GM12864 (cell line): ENCODE data around the gene SUMO3.

Source experiments
- DNase-seq: peaks from one replicate; pipeline ENCODE4 v3.0.0-alpha.2; 2011; ENCODE audit warnings: low read depth
- H3K4me3 ChIP-seq: 2 replicates; pipeline ENCODE4 v1.5.1; 2011; ENCODE audit warnings: mild to moderate bottlenecking, low read depth, low read length, control low read depth
- TF ChIP-seq, protein P1 (sequence below): IDR thresholded peaks from 2 replicates; pipeline ENCODE4 v1.5.1; 2011; ENCODE audit warnings: low read depth, mild to moderate bottlenecking, moderate library complexity, low read length, control low read depth, inconsistent platforms; ENCODE audit errors: missing control alignments

Gene SUMO3

DNA sequence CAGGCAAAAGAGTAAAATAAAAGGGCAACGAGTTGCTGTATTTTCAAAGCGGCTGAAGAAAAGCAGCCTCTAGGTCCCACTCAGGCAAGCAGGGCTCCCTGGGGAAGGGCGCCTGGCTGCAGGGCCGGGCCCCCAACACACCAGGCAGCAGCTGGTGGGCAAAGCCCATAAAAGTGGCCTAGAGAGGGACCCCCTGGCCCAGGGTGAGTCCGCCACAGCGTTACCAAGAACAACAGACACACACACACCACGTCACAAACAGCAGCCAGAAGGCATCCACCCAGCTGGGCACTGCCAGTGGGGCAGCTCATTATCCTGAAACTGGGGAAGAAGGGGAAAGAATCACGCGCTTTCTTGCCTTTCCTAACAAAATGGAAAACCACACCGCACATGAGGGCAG is 4.7 kb downstream of the SUMO3 start:
- no peak for DNase-seq
- H3K4me3 ChIP-seq: no peak overlapping the region
- TF ChIP-seq, protein P1, sequence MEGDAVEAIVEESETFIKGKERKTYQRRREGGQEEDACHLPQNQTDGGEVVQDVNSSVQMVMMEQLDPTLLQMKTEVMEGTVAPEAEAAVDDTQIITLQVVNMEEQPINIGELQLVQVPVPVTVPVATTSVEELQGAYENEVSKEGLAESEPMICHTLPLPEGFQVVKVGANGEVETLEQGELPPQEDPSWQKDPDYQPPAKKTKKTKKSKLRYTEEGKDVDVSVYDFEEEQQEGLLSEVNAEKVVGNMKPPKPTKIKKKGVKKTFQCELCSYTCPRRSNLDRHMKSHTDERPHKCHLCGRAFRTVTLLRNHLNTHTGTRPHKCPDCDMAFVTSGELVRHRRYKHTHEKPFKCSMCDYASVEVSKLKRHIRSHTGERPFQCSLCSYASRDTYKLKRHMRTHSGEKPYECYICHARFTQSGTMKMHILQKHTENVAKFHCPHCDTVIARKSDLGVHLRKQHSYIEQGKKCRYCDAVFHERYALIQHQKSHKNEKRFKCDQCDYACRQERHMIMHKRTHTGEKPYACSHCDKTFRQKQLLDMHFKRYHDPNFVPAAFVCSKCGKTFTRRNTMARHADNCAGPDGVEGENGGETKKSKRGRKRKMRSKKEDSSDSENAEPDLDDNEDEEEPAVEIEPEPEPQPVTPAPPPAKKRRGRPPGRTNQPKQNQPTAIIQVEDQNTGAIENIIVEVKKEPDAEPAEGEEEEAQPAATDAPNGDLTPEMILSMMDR: no peak

DNA sequence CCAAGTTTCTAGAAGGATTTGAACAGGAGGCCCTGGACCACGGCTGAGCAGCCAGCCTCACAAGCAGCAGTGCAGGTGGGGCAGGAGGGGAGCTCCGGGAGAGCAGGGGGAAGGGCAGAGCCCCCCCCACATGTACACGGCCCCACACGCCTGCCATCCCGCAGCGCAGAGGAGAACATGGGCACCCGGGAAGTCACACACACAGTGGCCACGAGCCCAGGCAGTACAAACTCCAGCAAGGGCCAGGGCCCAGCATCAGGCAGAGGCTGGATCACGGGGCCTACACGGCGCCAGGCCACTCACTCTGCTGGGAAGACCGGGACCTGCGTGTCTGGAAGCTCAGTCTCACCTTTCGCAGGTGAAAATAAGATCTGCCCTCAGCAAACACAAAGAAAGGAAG is 5.2 kb downstream of the SUMO3 start:
- H3K4me3 ChIP-seq: no peak overlapping the region
- no peak for DNase-seq
- TF ChIP-seq, protein P1: no peak

DNA sequence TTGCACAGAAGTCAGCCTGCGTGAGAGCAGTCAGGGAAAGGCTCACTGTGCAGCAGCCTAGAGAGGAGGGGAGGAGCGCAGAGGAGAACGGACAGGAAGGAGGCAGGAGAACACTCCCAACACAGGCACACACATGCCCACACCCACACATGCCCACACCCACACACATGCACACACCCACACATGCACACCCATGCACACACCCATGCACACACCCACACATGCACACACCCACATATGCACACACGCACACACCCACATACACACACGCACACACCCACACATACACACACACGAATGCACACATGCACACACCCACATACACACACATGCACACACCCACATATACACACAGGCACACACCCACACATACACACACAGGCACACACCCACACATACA is 7.1 kb downstream of the SUMO3 start:
- TF ChIP-seq, protein P1: no peak
- no peak for DNase-seq
- no peak overlapping the region for H3K4me3 ChIP-seq

DNA sequence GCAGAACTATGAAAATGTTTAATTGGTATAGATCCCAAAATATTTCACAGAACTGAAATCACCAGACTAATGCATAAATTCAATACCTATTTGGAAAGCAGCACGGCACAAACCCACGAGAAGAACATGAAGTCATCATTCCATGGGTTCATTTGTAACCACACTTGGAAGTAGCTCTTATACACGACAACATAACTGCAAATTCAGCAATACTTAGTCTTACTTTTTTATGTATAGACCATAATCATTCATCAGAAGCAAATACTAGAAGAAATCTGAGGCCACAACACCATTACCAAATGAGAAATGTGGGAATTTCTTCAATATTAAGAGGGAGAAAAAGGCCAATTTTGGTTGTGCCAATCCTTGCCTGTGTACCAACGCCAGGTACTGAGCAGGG is 12.0 kb downstream of the SUMO3 start:
- H3K4me3 ChIP-seq: no peak overlapping the region
- TF ChIP-seq, protein P1: no peak
- no peak for DNase-seq

DNA sequence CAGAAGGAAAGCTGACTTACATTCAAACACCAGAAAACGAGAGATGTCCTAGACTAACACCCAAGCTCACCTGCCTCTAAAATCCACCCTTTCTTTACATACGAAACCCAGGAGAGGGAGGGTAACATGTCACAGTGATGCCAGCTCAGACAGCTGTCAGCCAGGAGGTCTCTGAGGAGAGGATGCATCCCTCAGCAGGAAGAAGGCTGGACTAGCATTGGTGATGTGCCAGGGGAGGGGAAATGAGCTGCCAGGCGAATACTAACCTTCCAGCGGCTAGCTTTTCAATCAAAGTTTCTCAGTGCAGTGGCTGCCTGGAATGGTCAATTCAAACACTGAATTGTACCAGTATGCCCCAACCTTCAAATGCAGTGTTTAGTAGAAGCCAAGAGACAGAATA is 12.6 kb downstream of the SUMO3 start:
- TF ChIP-seq, protein P1: no peak
- no peak for DNase-seq
- H3K4me3 ChIP-seq: no peak overlapping the region

DNA sequence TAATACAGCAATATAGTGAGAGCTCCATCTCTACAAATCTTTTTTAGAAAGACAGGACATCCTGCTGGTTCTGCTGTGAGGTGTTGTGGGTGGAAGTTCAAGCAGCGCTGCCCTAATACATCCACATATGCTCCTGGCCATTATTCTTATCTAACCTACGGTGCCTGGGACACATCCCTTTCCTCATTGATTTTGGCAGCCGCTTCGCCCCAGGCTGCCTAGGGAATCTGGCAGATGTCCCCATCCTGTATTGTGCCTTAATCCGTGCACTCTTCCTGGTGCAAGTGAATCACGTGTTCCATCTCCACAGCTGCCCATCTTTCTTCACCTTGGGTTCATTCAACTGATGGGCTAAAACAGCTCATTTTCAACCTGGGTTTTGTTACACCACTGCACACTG is 13.1 kb downstream of the SUMO3 start:
- no peak overlapping the region for H3K4me3 ChIP-seq
- TF ChIP-seq, protein P1: no peak
- no peak for DNase-seq

DNA sequence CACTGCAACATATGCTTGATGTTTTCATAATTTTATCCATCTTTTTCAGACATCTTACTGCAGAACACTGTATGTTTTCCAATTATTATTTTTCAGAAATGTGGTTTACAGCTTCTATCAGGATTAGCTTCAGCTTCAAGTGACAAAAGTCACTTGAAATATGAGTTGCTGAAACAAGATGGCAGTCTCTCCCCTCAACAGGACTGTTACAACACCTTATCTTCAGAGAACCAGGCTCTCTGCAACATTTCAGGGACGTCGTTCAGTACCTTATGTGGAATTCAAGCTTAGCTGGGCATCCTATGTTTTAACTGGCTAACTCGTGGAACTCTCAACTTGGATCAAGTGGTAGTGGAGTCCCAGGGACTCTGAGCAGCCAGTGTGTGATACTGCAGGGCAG is 14.2 kb downstream of the SUMO3 start:
- DNase-seq: no peak
- no peak overlapping the region for H3K4me3 ChIP-seq
- TF ChIP-seq, protein P1: no peak
